Measurements from ENCODE around the gene RGS4.
"Not testable (repeated sequence)": the region's sequence is repeated elsewhere in the genome, so short reads cannot be mapped to it uniquely, and the experiment has no call there.

RGS4 gene

GRCh38 chr1:163068716-163069115 lies 445 bp upstream of the RGS4 start:
- no peak for DNase-seq (ENCODE audit: low spot score)

GRCh38 chr1:163069655-163070277 lies 605 bp downstream of the RGS4 start:
- DNase-seq (ENCODE audit: low spot score): no peak

- peak; percentile 69 for DNase-seq (ENCODE audit: low spot score)
Observed at GRCh38 chr1:163071405-163072255, 2.5 kb downstream of the RGS4 start.

- DNase-seq (ENCODE audit: low spot score): no peak
Observed at GRCh38 chr1:163072658-163073057, 3.5 kb downstream of the RGS4 start.

GRCh38 chr1:163074004-163074403 lies 4.8 kb downstream of the RGS4 start:
- DNase-seq (ENCODE audit: low spot score): no peak

GRCh38 chr1:163074716-163075284 lies 5.6 kb downstream of the RGS4 start:
- no peak for DNase-seq (ENCODE audit: low spot score)

GRCh38 chr1:163076044-163076443 lies 6.9 kb downstream of the RGS4 start:
- DNase-seq (ENCODE audit: low spot score): no peak

- no peak for DNase-seq (ENCODE audit: low spot score)
Observed at GRCh38 chr1:163076446-163076845, 7.3 kb downstream of the RGS4 start.

- no peak for DNase-seq (ENCODE audit: low spot score)
Observed at GRCh38 chr1:163076981-163077761, 8.0 kb downstream of the RGS4 start.

GRCh38 chr1:163082971-163083370 lies 13.8 kb downstream of the RGS4 start:
- no peak for DNase-seq (ENCODE audit: low spot score)

GRCh38 chr1:163083690-163084089 lies 14.5 kb downstream of the RGS4 start:
- no peak for DNase-seq (ENCODE audit: low spot score)

- no peak for DNase-seq (ENCODE audit: low spot score)
Observed at GRCh38 chr1:163084330-163084729, 15.2 kb downstream of the RGS4 start.

GRCh38 chr1:163085041-163085903 lies 16.1 kb downstream of the RGS4 start:
- DNase-seq (ENCODE audit: low spot score): no peak

- no peak for DNase-seq (ENCODE audit: low spot score)
Observed at GRCh38 chr1:163085904-163086268, 16.7 kb downstream of the RGS4 start.

GRCh38 chr1:163089117-163089516 lies 20.0 kb downstream of the RGS4 start:
- DNase-seq (ENCODE audit: low spot score): not testable (repeated sequence)

- no peak for DNase-seq (ENCODE audit: low spot score)
Observed at GRCh38 chr1:163090321-163090945, 21.3 kb downstream of the RGS4 start.

GRCh38 chr1:163093169-163093568 lies 24.0 kb downstream of the RGS4 start:
- DNase-seq (ENCODE audit: low spot score): no peak

- no peak for DNase-seq (ENCODE audit: low spot score)
Observed at GRCh38 chr1:163093579-163093978, 24.4 kb downstream of the RGS4 start.

- no peak for DNase-seq (ENCODE audit: low spot score)
Observed at GRCh38 chr1:163094182-163094581, 25.0 kb downstream of the RGS4 start.

- DNase-seq (ENCODE audit: low spot score): no peak
Observed at GRCh38 chr1:163094589-163094988, 25.4 kb downstream of the RGS4 start.

- DNase-seq (ENCODE audit: low spot score): no peak
Observed at GRCh38 chr1:163095213-163095612, 26.1 kb downstream of the RGS4 start.

Data from SW480 (cell line).